ENCODE data around the gene CHST8.
"Not testable (repeated sequence)": the region's sequence is repeated elsewhere in the genome, so short reads cannot be mapped to it uniquely, and the experiment has no call there.

The CHST8 gene

GRCh38 chr19:33646306-33646705 is 24.6 kb downstream of the CHST8 start:
- DNase-seq = no peak

- no peak for DNase-seq
Measured at GRCh38 chr19:33647146-33647545, 25.4 kb downstream of the CHST8 start.

DNA sequence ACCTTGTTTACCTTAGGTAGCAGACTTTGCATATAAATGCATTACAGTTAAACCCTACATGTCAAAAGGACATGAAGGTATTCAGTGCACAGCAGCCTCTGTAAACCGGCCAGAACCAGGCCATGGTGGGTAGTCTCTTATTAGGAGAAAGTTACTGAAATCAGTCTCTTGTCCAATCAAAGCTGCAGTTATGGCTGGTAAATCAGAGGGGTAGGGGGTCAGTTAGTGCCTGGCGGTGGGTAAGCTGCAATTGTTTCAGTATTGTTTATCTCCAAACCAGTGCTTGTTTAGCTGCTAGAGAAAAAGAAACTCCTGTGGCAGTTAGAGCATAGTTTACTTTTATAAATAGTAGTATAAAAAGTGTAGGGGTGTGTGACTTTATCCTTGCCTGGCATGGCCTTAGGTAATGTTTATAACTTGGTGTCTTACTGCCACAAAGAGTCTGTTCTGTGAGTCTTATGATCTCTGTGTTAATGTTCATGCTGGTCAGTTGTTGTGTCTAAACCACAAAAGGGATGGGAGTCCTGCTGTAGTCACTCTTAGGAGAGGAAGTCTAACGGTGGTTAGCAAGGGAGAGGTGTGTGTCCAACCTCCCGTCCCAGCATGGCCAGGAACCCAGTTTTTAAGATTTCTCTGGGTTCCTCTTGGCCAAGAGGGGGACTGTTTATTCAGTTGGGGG is 28.0 kb downstream of the CHST8 start:
- DNase-seq = no peak

DNA sequence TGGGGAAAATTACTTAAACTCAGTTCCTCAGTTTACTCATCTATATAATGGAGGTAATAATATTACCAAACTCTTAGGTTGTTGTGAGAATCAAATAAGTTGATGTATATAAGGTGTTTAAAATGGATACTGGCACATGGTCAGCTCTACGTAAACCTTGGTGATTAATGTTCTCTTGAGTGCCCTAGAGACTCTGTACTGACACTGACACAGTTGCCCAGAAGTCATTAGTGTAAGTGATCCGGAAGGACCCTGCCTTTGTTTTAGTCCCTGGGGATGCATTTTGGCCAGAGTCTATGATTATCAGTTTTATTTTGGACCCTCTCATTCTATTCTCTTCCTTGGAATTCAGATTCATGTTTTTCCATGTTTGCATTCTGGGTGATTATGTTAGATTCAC is 31.9 kb downstream of the CHST8 start:
- DNase-seq = no peak

- DNase-seq = no peak
Measured at GRCh38 chr19:33654840-33655508, 33.2 kb downstream of the CHST8 start.

DNA sequence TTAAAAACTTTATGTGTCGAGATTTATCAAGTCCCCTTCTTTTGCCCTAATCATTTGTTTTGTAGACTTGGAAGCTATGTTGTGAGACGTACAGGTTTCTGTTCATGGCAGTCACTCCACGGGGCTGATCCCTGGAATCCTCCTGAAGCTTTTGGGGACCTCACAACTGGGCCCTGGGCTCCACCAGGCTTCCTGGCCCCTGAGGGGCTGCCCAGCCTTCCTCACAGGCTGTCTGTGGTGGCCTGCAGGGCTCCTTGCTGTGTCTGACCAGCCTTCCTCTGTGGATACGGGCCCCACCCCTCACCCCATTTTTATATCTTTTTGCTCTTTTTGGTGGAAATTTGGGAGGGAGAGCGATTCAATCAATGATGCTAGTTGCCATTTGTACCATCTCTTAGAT is 38.1 kb downstream of the CHST8 start:
- DNase-seq = no peak

- DNase-seq = no peak
Measured at GRCh38 chr19:33660410-33661124, 38.8 kb downstream of the CHST8 start.

- no peak for DNase-seq
Measured at GRCh38 chr19:33661336-33661735, 39.6 kb downstream of the CHST8 start.

DNA sequence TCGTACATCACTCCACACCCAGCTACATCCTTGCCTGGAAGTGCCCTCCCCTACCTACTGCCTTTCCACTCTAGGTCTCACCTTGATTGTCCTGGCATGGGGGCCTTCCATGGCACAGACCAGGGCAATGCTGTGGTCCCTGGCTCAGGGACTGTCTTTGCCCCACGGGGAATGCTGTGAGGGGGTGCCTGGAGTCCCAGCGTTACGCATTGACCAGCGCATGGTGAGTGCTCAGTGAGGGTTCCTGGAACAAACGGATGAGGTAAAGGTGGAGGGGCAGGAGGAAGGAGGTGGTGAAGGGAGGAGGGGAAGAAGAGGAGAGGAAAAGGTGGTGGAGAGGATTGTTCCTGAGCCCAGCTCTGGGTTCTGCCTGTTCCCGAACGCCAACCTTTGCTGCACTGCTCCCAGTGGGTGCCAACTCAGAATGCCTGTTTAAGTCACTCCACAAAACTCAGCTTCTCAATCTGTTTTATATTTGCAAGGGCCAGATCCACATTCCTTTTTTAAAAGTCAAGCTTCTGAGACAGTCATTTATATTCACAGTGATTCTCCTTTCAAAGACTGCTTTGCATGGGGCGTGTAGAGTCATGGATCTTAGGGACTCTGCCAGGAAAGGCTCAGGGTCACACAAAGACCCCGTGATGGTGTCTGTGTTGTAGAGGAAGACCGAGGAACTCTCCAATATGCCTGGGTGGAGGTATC is 40.8 kb downstream of the CHST8 start:
- no peak for DNase-seq

DNA sequence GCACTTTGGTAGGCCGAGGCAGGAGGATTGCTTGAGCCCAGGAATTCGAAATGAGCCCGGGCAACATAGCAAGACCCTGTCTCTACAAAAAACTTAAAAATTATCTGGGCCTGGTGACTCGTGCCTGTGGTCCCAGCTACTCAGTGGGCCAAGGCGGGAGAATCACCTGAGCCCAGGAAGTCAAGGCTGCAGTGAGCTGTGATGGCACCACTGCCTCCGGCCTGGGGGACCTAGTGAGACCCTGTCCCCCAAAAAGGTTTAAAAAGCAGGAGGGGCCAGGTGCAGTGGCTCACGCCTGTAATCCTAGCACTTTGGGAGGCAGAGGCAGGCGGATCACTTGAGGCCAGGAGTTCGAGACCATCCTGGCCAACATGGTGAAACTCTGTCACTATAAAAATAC is 41.6 kb downstream of the CHST8 start:
- DNase-seq = not testable (repeated sequence)

GRCh38 chr19:33664744-33665143 is 43.0 kb downstream of the CHST8 start:
- no peak for DNase-seq

DNA sequence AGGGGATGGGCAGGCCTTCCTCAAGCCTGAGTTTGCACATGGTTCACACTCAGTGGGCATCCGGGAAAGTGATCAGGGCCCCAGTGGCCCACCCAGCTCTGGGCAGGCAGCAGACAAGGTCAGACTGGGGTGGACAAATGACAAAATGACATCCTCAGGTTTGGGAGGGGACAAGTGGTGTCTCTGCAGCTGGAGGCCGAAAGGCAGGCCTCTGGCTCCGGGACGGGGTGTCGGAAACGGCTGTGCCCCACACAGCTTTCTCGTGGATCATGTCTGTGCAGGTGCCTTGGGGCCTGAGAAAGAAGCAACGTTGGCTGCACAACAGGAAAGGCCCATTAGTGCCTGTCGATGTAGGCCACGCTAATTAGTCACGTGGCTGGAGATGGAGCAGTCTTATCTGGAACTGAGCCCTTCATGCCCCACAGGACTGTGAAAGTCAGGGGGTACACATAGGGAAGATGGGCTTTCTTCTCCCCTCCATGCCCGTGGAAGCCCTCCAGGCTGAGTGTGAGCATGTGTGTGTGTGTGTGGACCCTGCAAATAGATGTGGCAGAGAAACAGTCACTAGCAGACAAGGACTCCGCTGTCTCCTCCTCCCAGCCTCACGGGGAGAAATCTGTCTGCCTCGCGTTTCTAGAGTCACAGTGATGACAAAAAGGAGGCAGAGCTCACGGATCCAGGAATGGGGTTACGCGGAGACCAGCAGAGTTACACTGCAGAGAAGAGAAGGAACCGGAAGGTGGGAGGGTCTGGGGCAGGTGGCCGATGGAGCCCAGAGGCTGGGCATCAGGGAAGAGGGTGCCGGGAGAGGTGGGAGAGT is 44.2 kb downstream of the CHST8 start:
- no peak for DNase-seq

DNA sequence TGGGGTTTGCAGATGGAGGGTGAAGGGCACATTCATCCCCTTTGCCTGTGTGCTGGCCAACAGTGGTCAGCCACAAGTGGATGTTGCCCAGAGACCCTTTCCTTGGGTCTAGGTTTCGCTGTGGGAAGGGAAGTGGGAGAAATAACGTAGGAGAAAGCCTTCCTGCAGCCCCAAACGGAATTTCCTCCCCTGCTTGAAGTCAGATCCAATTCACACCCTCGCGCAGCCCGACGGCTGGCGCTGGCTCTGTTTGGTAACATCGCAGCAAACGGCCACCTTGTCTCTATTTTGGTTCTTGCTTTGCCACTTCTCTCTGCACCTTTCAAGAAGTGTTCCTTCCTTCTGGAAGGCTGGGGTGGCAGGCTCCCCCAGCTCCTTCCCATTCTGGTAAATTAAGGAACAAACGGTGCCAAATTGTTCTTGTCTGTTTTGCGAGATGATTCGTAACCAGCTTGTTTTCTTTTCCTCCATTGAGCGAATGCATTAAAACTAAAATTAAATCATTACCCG is 45.4 kb downstream of the CHST8 start:
- no peak for DNase-seq

- no peak for DNase-seq
Measured at GRCh38 chr19:33667881-33668280, 46.1 kb downstream of the CHST8 start.

DNA sequence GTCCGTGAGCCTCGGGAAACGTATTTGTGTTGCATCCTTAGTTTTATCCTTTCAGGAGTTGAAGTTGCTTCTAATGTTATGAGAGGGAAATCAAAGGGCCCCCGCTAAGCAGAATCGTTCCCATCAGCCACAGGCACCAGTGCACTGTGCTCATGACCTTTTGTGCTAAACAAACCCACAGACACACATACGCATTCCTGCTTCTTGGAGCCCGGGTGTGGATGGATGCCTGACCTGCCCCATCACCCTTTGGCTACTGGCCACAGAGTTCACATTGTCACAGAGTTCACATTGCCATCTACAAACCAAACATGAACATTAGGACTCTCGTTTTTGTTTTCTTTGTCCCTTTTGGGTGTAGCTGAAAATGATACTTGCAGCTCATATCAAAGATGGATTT is 47.2 kb downstream of the CHST8 start:
- DNase-seq = no peak

GRCh38 chr19:33669376-33669775 is 47.6 kb downstream of the CHST8 start:
- DNase-seq = no peak

DNA sequence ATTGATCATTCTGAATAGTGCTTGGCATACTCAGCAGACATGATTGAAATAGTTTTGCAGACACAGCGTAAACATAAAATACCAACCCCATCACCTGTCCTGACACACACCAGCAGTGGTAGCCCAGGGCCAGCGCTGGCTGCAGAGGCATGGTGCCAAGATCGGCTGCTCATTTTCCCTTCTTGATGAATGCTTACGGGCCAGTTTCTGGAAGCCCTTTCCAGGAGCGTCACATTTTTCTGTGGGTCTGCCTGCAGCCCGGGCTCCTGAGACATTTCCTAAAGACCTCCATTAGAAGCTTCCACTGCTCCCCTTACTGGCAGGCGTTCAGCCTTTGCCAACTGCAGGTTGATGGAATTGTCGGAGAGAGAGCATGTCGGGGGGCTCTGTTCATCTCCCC is 48.6 kb downstream of the CHST8 start:
- DNase-seq = no peak

- no peak for DNase-seq
Measured at GRCh38 chr19:33671211-33671610, 49.5 kb downstream of the CHST8 start.

DNA sequence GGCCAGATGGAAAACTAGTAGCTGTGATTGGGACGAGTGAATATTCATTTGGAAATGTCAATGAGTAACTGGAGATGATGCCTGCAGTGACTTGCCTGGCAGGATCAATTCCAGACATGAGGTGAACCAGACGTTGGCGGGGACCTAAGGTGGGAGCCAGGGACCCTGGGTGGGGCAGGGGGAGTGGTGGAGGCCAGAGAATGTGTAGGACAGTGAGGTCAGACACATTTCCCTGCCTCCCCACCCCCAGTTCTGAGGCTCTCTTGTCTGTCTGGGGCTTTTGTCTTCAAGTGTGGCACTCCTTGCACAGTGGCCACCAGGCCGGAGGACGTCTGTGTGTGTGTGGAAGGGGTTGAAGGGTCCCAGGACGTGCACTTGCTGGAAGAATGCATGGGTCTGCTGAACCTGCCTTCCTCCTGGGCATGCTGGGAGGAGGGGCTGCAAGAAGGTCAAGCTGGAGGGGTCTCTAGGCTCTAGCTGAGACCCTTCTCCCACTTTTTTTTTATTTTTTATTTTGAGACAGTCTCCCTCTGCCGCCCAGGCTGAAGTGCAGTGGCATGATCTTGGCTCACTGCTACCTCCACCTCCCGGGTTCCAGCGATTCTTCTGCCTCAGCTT is 51.6 kb downstream of the CHST8 start:
- DNase-seq = no peak

DNA sequence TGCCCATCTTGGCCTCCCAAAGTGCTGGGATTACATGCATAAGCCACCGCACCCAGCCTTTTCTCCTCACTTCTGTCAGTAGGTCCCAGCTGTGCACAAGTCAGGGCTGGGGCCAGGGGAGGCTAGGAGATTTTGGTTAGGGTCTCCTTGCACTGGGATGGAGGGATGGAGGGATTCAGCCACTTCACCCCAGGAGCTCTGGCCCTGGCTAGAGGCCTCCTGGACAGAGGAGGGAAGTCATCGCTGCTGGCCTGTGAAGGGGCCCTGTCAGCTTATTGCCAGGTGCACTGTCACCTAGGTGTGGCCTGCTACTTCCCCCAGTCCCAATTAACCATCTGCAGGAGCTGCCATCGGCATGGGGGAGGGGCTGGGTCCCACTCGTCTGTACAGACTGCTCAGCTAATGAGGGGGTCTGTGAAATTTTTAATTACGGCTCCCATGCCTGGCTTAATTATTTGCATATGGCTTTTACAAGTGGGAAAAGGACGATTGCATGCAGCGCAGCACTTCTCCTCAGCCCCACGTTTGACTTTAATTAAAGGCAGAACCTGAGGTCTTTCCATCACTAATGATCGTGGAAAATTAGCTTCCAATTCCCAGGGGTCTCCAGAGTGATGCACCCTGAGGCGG is 52.4 kb downstream of the CHST8 start:
- DNase-seq = no peak

DNA sequence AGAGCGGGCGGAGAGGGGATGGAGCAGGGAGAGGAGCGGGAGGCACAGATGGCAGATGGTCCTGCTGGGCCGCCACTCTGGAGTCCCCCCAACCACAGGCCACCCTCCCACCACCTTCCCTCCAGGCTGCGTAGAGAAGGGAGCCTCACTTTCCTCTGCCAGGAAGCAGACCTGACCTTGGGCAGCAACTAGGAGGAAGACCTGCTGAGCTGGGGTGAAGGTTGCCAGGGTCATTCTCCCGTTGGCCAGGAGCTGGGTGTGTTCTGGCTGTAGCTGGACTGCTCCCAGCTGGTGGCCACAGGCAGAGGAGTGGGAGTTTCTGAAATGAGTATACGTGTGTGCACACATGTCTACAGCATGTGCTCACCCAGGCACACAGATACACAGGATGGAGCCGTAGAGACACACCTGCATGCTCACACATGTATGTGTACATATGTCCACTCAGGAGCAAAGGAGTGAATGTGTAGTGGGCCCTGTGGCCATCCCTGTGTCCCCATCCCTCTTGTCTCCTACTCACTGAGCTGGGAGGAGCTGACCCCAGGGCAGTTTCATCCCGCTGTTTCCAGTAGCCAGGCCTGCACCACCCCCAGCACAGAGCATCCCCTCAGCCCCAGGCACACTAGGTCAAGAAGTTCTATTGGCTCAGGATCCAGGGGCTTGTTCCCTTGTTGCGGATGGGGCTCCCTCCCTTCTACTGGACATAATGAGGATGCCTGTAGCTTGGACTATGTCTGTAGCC is 53.0 kb downstream of the CHST8 start:
- no peak for DNase-seq
